GM19455 (cell line): ENCODE data around the gene VWA7.

ENCODE experiments used
- ATAC-seq: cut with Tn5 transposase; IDR thresholded peaks from one replicate; pipeline ENCODE4 v1.9.1; 2021; ENCODE audit not compliant: unreplicated experiment

VWA7 gene

GRCh38 chr6:31779908-31780307 lies 2.8 kb upstream of the VWA7 start:
- no peak for ATAC-seq

GRCh38 chr6:31778999-31779885 lies 2.1 kb upstream of the VWA7 start:
- ATAC-seq: no peak

DNA sequence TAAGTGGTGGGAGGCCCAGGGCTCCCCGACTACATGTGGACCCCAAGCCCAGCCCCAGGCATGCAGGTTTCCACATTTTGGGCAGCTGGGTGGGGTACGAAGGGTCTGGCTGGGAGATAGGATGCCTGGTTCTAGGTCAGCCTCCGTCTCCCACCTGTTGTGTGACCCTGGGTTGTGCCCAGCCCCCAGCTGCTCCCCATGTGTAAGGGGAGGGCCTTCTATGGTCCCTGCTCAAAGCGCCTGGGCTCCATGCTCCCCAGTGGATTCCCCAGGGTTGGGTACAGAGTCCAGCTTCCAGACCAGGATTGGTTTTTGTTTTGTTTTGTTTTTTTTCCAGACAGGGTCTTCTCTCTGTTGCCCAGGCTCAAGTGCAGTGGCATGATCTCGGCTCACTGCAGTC lies 1.1 kb upstream of the VWA7 start:
- ATAC-seq: no peak

- no peak for ATAC-seq
Observed at GRCh38 chr6:31777667-31778050, 531 bp upstream of the VWA7 start.

GRCh38 chr6:31776485-31776988 lies 591 bp downstream of the VWA7 start:
- no peak for ATAC-seq

DNA sequence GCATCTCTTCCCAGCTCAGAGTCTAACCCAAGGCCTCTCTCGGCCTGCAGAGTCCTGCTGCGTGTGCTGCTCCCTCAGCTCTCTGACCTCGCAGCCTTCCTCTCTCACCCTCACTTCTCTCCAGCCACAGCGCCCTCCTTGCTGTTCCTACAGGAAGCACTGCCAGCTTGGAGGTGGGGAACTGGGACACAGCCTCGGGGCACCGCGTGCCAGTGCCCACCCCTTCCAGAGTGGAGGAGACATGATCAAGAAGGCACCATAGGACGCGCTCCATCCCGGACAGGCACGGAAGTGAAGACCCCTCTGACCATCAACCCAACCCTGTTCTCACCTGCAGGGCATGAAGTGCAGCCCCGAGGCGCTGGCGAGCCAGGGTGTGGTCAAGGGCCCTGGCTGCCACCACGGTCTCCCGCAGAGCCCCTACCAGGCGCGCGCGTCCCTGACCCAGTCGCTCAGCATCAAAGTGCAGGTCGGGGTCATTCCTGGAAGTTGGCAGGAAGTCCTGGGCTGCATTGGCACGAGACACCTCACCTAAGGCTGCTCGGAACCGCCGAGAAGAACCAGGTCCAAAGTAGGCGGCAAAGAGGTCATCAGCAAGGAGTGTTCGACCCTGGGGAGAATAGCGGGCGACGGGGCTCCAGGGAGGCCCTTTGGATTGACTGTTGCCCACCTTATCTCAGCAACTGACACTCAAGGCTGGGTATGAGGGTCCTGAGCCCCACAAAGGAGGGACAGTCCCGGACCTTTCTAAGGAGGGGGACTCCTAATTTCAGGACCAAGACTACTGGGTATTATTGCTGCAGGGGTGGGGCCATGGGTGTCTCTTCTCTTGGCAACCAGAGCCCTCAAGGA lies 1.3 kb downstream of the VWA7 start:
- ATAC-seq: no peak

DNA sequence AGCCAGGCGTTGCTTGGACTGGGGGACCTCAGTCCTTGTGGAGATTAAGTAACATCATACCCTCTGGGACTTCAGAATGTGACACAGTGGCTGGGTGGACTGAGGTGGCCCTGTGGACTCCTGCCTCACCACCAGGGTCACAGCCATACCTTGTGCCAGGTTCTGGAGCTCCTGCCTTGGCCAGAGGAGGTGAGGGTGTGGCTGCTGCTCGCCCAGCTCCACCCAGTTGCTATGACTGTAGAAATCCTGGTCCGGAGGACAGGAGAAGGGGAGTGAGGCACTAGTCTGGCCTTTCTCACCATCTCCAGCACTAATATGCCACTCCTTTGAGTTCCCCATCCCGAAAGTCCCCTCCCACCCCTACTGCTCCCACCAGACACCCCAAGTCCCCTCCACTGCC lies 1.9 kb downstream of the VWA7 start:
- ATAC-seq: no peak

DNA sequence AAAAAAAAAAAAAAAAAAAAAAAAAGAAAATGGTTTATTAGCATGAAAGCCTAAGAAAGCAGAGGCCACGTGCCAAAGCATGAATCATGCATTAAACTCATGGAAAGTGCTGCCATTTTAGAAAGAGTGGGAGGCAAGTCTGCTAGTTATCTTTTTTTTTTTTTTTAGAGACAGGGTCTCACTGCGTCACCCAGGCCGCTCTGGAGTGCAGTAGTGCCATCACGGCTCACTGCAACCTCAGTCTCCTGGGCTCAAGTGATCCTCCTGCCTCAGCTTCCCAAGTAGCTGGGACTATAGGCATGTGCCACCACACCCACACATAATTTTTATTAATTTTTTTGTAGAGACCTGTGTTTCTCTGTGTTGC lies 5.2 kb downstream of the VWA7 start:
- ATAC-seq: no peak

- ATAC-seq: no peak
Observed at GRCh38 chr6:31770860-31771259, 6.3 kb downstream of the VWA7 start.

DNA sequence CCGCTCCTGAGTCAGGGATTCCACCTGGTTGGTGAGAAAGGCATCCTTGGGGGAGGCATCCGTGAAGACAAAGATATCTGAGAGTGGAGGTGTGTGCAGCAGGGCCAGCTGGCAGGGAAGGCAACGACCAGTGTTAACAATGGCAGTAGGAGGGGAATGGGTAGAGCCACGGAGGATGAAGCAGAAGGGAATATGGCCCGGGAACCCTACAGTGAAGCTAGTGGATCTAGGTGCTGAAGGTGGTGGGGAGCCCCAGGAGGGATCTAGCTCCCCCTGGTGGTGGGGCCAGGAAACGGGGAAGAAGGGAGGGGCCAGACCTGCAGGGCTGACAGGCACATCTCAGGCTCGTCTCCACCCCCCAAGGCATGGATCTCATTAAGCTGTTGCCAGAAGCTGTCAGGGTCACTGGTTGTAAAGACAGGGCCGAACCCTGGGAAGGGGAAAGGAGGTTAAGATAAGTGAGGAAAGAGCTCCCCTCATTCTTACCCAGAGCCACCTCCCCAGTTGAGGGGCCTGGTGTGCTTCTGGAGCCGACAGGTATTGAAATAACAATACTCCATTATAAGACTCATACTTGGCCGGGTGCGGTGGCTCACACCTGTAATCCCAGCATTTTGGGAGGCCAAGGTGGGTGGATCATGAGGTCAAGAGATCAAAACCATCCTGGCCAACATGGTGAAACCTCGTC lies 7.3 kb downstream of the VWA7 start:
- ATAC-seq: no peak

DNA sequence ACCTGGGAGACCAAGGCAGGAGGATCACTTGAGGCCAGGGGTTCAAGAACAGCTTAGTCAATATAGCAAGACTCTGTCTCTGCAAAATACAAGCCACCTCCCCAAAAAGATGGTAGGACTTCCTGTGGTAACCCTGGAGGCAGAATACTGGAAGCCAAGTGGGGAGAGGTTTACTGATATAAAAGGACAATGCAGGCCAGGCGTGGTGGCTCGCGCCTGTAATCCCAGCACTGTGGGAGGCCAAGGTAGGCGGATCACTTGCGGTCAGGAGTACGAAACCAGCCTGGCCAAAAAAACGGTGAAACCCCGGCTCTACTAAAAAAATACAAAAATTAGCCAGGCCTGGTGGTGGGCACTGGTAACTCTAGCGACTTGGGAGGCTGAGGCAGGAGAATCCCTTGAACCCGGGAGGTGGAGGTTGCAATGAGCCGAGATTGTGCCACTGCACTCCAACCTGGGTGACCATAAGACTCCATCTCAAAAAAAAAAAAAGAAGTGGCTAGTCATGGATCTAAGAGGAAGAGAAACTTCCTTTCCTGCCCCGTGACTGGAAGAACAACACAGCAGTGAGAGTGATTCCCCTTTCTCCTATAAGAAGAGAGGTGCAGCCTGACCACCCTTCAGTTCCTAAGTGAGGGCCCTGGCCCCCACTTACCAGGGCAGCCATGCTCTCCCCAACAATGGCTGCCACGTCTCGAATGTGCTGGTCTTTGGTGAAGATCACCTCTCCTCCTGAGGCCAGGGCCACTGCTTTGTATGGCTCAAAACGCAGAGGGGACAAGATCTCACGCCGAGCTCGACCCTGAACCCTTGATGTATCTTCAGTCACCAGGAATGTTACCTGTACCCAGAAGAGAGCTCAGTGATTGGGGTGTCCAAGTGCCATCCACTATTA lies 8.5 kb downstream of the VWA7 start:
- no peak for ATAC-seq

- ATAC-seq: no peak
Observed at GRCh38 chr6:31767096-31767645, 10.0 kb downstream of the VWA7 start.

DNA sequence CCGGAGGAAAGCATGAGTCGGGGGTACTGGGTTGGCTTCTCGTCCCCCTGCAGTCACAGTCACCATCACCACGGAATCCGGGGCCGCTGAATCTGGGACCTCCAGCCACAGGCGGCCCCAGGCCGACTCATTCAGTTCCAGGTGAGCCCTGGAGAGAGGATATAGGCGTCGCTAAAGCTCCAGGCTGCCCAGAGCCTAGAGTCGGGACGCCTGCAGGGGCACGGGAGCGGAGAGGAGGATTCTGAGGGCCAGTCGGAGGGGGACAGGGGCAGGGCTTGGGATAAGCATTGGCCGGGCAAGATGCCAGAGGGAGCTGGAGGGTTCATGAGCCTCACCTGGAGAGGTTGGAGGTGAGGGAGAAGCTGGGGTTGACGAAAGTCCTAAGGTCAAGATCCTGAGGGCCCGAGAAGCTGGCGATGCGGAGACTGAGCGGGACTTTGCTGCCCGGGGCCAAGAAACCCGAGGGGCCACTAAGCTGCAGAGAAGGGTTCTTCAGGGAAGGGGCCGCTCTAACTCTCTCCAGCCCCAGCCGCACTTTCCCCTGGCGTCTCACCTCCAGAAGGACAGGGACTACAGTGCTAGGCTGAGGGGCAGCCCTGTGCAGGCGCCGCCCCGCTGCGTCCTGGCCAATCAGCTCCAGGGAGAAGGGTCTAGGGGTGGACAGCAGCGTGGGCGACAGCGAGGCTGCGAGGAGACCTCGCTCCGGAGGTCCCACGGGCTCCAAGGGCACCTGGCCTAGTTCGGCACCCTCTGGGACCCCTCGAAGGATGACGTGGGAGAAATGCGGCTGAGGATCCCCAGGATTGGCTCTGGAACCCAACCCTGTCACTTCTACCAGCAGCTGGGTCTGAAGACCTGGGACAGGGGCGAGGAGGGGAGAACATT lies 11.0 kb downstream of the VWA7 start:
- no peak for ATAC-seq

GRCh38 chr6:31765559-31765909 lies 11.6 kb downstream of the VWA7 start:
- ATAC-seq: no peak

DNA sequence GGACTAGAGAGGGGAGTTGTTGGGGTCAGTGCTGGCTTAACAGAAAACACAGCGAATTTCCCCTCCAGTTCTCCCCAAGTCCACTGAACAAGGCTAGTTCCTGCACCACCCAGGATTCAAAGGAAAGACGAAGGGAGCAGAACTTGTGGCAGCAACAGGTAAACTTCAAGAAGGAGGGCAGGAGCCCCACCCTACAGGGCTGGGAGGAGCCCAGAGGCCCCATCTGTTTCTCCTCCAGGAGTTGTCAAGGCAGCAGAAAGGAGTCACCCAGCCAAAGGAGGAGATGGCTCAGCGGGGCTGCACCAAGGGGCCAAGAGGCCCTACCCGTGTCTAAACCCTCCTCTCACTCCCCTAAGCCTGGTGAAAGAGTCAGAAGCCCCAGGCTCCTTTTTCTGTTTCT lies 12.9 kb downstream of the VWA7 start:
- ATAC-seq: no peak

- ATAC-seq: no peak
Observed at GRCh38 chr6:31763619-31763940, 13.5 kb downstream of the VWA7 start.

- ATAC-seq: no peak
Observed at GRCh38 chr6:31762878-31763618, 14.1 kb downstream of the VWA7 start.

- ATAC-seq: no peak
Observed at GRCh38 chr6:31762356-31762755, 14.8 kb downstream of the VWA7 start, which contains the start of gene SAPCD1. Gene SAPCD1, plus strand, starts transcription at chr6:31762656. Its CDS starts 399 bp downstream, at chr6:31763055.

GRCh38 chr6:31761343-31761742 lies 15.8 kb downstream of the VWA7 start:
- ATAC-seq: no peak
